Vein endothelial cell (primary cell): ENCODE data around the gene CTAGE8. TPM values are rescaled to one million over a fixed set of nuclear protein-coding genes. Genes with fewer than 3 reads are reported as not detected.

ENCODE experiments used
- total RNA-seq: library from RNA; depleted of rRNA; stranded (reverse); fragments of >200 nt; gene quantifications from 2 replicates; pipeline ENCODE4 v1.2.3, GENCODE V29; 2012

The CTAGE8 gene, protein sequence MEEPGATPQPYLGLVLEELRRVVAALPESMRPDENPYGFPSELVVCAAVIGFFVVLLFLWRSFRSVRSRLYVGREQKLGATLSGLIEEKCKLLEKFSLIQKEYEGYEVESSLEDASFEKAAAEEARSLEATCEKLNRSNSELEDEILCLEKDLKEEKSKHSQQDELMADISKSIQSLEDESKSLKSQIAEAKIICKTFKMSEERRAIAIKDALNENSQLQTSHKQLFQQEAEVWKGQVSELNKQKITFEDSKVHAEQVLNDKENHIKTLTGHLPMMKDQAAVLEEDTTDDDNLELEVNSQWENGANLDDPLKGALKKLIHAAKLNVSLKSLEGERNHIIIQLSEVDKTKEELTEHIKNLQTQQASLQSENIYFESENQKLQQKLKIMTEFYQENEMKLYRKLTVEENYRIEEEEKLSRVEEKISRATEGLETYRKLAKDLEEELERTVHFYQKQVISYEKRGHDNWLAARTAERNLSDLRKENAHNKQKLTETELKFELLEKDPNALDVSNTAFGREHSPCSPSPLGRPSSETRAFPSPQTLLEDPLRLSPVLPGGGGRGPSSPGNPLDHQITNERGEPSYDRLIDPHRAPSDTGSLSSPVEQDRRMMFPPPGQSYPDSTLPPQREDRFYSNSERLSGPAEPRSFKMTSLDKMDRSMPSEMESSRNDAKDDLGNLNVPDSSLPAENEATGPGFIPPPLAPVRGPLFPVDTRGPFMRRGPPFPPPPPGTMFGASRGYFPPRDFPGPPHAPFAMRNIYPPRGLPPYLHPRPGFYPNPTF
- total RNA-seq, result under 0.01 TPM in 1 of 2 replicates, not detected in the other

DNA sequence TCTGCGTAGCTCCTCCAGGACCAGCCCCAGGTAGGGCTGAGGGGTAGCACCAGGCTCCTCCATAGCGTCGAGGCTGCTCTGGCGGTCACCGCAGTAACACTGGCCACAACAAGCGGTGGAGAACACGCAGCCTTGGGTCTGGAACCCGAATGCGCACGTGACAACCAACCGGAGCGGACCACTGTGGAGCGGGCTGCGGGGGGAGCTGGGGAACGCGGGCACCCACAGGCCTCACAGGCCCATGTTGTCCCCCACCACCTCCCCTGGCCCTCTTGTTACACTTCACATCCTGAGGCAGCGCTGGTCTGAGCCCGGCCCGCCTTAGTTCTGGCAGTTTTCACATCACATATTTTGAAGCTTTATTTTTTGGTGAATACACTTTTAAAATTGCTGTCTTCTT, at the start of gene CTAGE8:
TSS of gene CTAGE8 (minus strand) at position 101 of the 400 bp plus-strand sequence. CDS start at position 63, 38 bp downstream.

GRCh38 chr7:144311872-144312469, 42.9 kb upstream of the CTAGE8 start, which contains the start of gene OR2A1:
TSS of gene OR2A1 (plus strand) at chr7:144312419. CDS start at chr7:144318125, 5,706 bp downstream.

DNA sequence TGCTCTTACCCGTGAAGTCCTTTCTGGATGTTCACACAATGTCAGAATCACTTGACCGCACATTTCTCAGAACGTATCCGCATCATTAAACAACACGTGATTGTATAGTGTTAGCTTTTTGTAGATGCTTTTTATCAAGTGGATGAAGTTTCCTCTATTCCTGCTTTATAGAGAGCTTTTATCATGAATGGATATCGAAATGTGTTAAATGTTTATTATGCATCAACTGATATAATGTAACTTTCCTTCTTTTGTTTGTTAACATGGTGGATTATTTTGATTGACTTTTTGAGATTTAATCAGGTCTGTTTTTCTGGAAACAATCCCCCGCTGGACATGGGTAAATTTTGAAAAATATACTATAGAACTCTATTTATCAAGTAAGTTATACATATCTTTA, 4.4 kb downstream of the CTAGE8 start, which contains the start of gene OR2A7:
TSS of gene OR2A7 (minus strand) at position 101 of the 400 bp plus-strand sequence. CDS start 5,164 bp downstream, outside the sequence.

GRCh38 chr7:144239365-144239764, 29.7 kb downstream of the CTAGE8 start, which contains the start of gene OR2A42:
TSS of gene OR2A42 (minus strand) at chr7:144239605. CDS start at chr7:144232843, 6,762 bp downstream.

Other genes with a start within 250 kb of the CTAGE8 start
- gene OR2A5, start 220.3 kb downstream of the CTAGE8 start, total RNA-seq, result not detected in 2 replicates
- not detected in 2 replicates for gene OR2A25, start 199.5 kb downstream of the CTAGE8 start, total RNA-seq
- not detected in 2 replicates for gene OR2A12, start 183.0 kb downstream of the CTAGE8 start, total RNA-seq
- gene OR2A2, start 159.7 kb downstream of the CTAGE8 start, total RNA-seq, result not detected in 2 replicates
- not detected in 2 replicates for gene OR2A14, start 146.1 kb downstream of the CTAGE8 start, total RNA-seq
- 0.29 TPM in 1 of 2 replicates, not detected in the other for gene CTAGE4, start 85.8 kb downstream of the CTAGE8 start, total RNA-seq
- under 0.01 and 0.19 TPM in 2 replicates for gene ARHGEF35, start 73.5 kb downstream of the CTAGE8 start, total RNA-seq
- gene OR2A42, start 29.7 kb downstream of the CTAGE8 start, total RNA-seq, result not detected in 2 replicates
- not detected in 2 replicates for gene OR2A7, start 4.5 kb downstream of the CTAGE8 start, total RNA-seq
- gene OR2A1, start 43.1 kb upstream of the CTAGE8 start, total RNA-seq, result not detected in 2 replicates
- 0.29 and 0.33 TPM in 2 replicates for gene ARHGEF5, start 86.1 kb upstream of the CTAGE8 start, total RNA-seq
- not detected in 2 replicates for gene NOBOX, start 134.4 kb upstream of the CTAGE8 start, total RNA-seq